HEK293 (cell line): Measurements from ENCODE around the gene GNA12.

Experiments used
- ATF2 ChIP-seq: fragments of 450-650 bp; formaldehyde crosslinking; IDR thresholded peaks from 2 replicates; pipeline ENCODE4 v1.5.1; 2016; ENCODE audit warnings: missing biosample characterization, missing genetic modification characterization, low read depth
- CTCF ChIP-seq: fragments of 450-650 bp; formaldehyde crosslinking; IDR thresholded peaks from 2 replicates; pipeline ENCODE4 v1.5.1; 2016; ENCODE audit warnings: missing biosample characterization, missing genetic modification characterization
- KLF1 ChIP-seq: fragments of 450-650 bp; formaldehyde crosslinking; IDR thresholded peaks from 2 replicates; pipeline ENCODE4 v1.5.1; 2016; ENCODE audit warnings: missing biosample characterization, missing genetic modification characterization
- REST ChIP-seq: fragments of 450-650 bp; formaldehyde crosslinking; IDR thresholded peaks from 2 replicates; pipeline ENCODE4 v1.5.1; 2016; ENCODE audit warnings: missing biosample characterization, missing genetic modification characterization
- TCF7L2 ChIP-seq: IDR thresholded peaks from 2 replicates; pipeline ENCODE4 v1.6.1; 2011; ENCODE audit warnings: low read depth, mild to moderate bottlenecking, inconsistent platforms, low read length, moderate library complexity, borderline replicate concordance
- TRIM28 ChIP-seq: IDR thresholded peaks from 2 replicates; pipeline ENCODE4 v1.6.1; 2011; ENCODE audit warnings: low read length, control low read depth, borderline replicate concordance
- ZBTB10 ChIP-seq: fragments of 450-650 bp; formaldehyde crosslinking; IDR thresholded peaks from 2 replicates; pipeline ENCODE4 v1.5.1; 2016; ENCODE audit warnings: missing biosample characterization, missing genetic modification characterization
- ZIC2 ChIP-seq: fragments of 450-650 bp; formaldehyde crosslinking; IDR thresholded peaks from 2 replicates; pipeline ENCODE4 v1.5.1; 2016; ENCODE audit warnings: missing biosample characterization, missing genetic modification characterization
- ZNF155 ChIP-seq: fragments of 450-650 bp; formaldehyde crosslinking; IDR thresholded peaks from 2 replicates; pipeline ENCODE4 v1.5.1; 2016; ENCODE audit warnings: missing biosample characterization, missing genetic modification characterization
- ZNF221 ChIP-seq: fragments of 450-650 bp; formaldehyde crosslinking; IDR thresholded peaks from 2 replicates; pipeline ENCODE4 v1.5.1; 2017; ENCODE audit warnings: missing biosample characterization, missing genetic modification characterization, borderline replicate concordance
- ZNF660 ChIP-seq: fragments of 450-650 bp; IDR thresholded peaks from 2 replicates; pipeline ENCODE4 v1.5.1; 2018; ENCODE audit warnings: missing biosample characterization, mild to moderate bottlenecking, missing genetic modification characterization

- TF ChIP-seq CTCF (tag by site-specific recombination) (no peak), ZNF660 (no peak), ZNF155 (no peak), KLF1 (no peak), REST (no peak), TRIM28 (no peak), ZBTB10 (tag by site-specific recombination) (no peak), TCF7L2 (no peak), ZIC2 (tag by site-specific recombination) (no peak), ZNF221 (tag by site-specific recombination) (no peak), ATF2 (tag by site-specific recombination) (no peak)
Measured at GRCh38 chr7:2860627-2861133, 16.6 kb upstream of the GNA12 start.
